ENCODE results near the gene RPS10.

The RPS10 gene

GRCh38 chr6:34370361-34370760 lies 55.5 kb downstream of the RPS10 start:
- no peak for DNase-seq (ENCODE audit: low read depth)

- no peak for DNase-seq (ENCODE audit: low read depth)
Measured at GRCh38 chr6:34369385-34369784, 56.5 kb downstream of the RPS10 start.

All from stimulated activated CD8-positive, alpha-beta memory T cell treated with anti-CD3 and anti-CD28 coated beads, Interleukin-7, amount 100 ng/mL, for 24 hours (primary cell).